ENCODE data around the gene FBXW9. TPM values are rescaled to one million over a fixed set of nuclear protein-coding genes. Genes with fewer than 3 reads are reported as not detected.
"Not testable (repeated sequence)": the region's sequence is repeated elsewhere in the genome, so short reads cannot be mapped to it uniquely, and the experiment has no call there.

FBXW9 gene
- total RNA-seq, 1 experiment from 2014 or later, result 13.2 TPM

- no peak for DNase-seq (ENCODE audit: low read depth in 1 of 2, low spot score in 2 of 2)
- Histone ChIP-seq H3K9me3 (replicated peaks) (peaks cover 4% of the 10 kb centered on the region), H3K27me3 (replicated peaks) (no peaks in the 10 kb centered on the region), H3K4me3 (no peak overlapping the region), H3K36me3 (no peaks in the 10 kb centered on the region), H3K4me1 (replicated peaks) (no peaks in the 10 kb centered on the region), H3K27ac (no peak overlapping the region)
Observed at GRCh38 chr19:12646551-12646950, 49.9 kb downstream of the FBXW9 start.

GRCh38 chr19:12643716-12644115 lies 52.7 kb downstream of the FBXW9 start:
- DNase-seq (ENCODE audit: low read depth in 1 of 2, low spot score in 2 of 2); H3K27me3 ChIP-seq (replicated peaks); H3K36me3 ChIP-seq; H3K9me3 ChIP-seq (replicated peaks); H3K27ac ChIP-seq; H3K4me1 ChIP-seq (replicated peaks); H3K4me3 ChIP-seq: not testable (repeated sequence)

GRCh38 chr19:12642506-12642905 lies 53.9 kb downstream of the FBXW9 start:
- DNase-seq (ENCODE audit: low read depth in 1 of 2, low spot score in 2 of 2), result no peak
- Histone ChIP-seq H3K36me3 (no peaks in the 10 kb centered on the region), H3K4me3 (no peak overlapping the region), H3K9me3 (replicated peaks) (peaks cover 3% of the 10 kb centered on the region), H3K27me3 (replicated peaks) (no peaks in the 10 kb centered on the region), H3K27ac (no peak overlapping the region), H3K4me1 (replicated peaks) (peaks cover 7% of the 10 kb centered on the region; the same call in 1 of the 2 replicates)

DNA sequence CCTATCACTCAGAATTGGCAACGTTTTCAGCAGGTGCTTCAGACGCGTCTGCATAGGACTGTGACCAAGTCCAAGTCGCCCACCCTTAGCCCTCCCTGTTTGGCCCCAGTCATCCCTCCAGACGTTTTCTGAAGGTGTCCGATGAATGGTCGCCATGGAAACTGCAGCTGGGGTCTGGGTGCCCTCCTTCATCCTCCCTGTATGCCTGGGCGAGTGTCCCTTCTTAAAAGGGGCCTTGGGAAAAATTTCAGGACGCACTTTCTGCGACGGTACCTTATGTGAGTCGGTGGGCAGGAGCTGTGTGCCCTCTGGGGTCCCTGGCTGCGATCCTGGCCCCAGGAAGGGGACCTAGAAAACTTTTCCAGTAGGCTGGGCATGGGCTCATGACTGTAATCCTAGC lies 55.0 kb downstream of the FBXW9 start:
- Histone ChIP-seq H3K4me1 (replicated peaks) (peaks cover 7% of the 10 kb centered on the region; the same call in 1 of the 2 replicates), H3K27ac (no peak overlapping the region), H3K36me3 (no peaks in the 10 kb centered on the region), H3K27me3 (replicated peaks) (no peaks in the 10 kb centered on the region), H3K4me3 (no peak overlapping the region), H3K9me3 (replicated peaks) (peaks cover 3% of the 10 kb centered on the region)
- DNase-seq (ENCODE audit: low read depth in 1 of 2, low spot score in 2 of 2), result no peak

DNA sequence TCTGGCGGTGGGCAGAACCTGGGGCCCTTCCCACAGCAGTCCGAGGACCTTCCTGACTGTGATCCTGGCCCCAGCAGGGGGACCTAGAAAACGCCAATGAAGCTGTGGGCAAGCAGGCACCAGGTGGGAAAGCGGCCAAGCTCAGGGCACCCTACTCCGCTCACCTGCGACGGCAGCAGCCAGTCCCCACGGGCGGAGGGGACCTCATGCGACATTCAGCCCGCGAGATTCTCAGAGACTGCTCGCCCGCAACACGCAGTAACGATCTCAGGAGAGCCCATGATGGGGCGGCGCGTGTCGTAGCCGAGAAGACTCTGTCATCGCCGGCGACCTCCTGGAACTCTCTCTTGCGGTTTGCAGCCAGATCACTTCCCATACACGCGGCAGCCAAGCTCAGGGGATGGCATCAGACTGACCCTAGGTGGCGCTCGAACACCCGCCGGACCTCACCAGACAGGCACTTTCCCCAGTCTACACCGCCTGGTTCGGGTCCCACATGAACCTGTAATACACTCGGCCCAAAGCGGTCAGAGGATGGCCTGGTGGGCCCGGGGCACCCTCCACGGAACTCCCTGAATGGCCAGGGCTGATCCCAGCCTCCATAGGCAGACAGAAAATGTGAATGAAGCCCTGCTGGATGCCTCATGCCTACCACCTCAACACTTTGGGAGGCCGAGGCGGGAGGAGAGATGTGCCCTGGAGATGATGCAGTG lies 56.4 kb downstream of the FBXW9 start:
- Histone ChIP-seq H3K9me3 (replicated peaks) (peaks cover 3% of the 10 kb centered on the region), H3K4me3 (no peak overlapping the region), H3K4me1 (replicated peaks) (peaks cover 7% of the 10 kb centered on the region; the same call in 1 of the 2 replicates), H3K27me3 (replicated peaks) (no peaks in the 10 kb centered on the region), H3K36me3 (no peaks in the 10 kb centered on the region), H3K27ac (no peak overlapping the region)
- peak; percentile 37 to 63 for DNase-seq (ENCODE audit: low read depth in 1 of 2, low spot score in 2 of 2)

Other genes with a start within 250 kb of the FBXW9 start
- 0.97 TPM in 1 of 2 replicates, not detected in the other for gene ZNF709, start 211.8 kb downstream of the FBXW9 start, total RNA-seq (2014; rRNA removed; shearing (Covaris generic))
- 3.3 and 5.4 TPM in 2 replicates for gene ZNF564, start 145.1 kb downstream of the FBXW9 start, total RNA-seq (2014; rRNA removed; shearing (Covaris generic))
- gene ZNF490, start 85.8 kb downstream of the FBXW9 start, total RNA-seq (2014; rRNA removed; shearing (Covaris generic)), result 2.1 and 2.4 TPM in 2 replicates
- 14.8 and 15.4 TPM in 2 replicates for gene ZNF791, start 85.7 kb downstream of the FBXW9 start, total RNA-seq (2014; rRNA removed; shearing (Covaris generic))
- 36.1 and 38.7 TPM in 2 replicates for gene MAN2B1, start 29.9 kb downstream of the FBXW9 start, total RNA-seq (2014; rRNA removed; shearing (Covaris generic))
- 9.7 and 23.7 TPM in 2 replicates for gene WDR83, start 29.8 kb downstream of the FBXW9 start, total RNA-seq (2014; rRNA removed; shearing (Covaris generic))
- gene DHPS, start 14.8 kb downstream of the FBXW9 start, total RNA-seq (2014; rRNA removed; shearing (Covaris generic)), result 69.4 and 71.1 TPM in 2 replicates
- not detected in 2 replicates for gene GNG14, start 8.6 kb downstream of the FBXW9 start, total RNA-seq (2014; rRNA removed; shearing (Covaris generic))
- gene TNPO2, start 27.3 kb upstream of the FBXW9 start, total RNA-seq (2014; rRNA removed; shearing (Covaris generic)), result 24.0 and 25.8 TPM in 2 replicates
- gene TRIR, start 38.1 kb upstream of the FBXW9 start, total RNA-seq (2014; rRNA removed; shearing (Covaris generic)), result 274 and 417 TPM in 2 replicates
- gene GET3, start 40.9 kb upstream of the FBXW9 start, total RNA-seq (2014; rRNA removed; shearing (Covaris generic)), result 88.5 and 127 TPM in 2 replicates
- gene BEST2, start 55.2 kb upstream of the FBXW9 start, total RNA-seq (2014; rRNA removed; shearing (Covaris generic)), result 0.13 TPM in 1 of 2 replicates, not detected in the other
- 12.4 and 27.5 TPM in 2 replicates for gene HOOK2, start 78.9 kb upstream of the FBXW9 start, total RNA-seq (2014; rRNA removed; shearing (Covaris generic))
- 112 and 115 TPM in 2 replicates for gene JUNB, start 94.9 kb upstream of the FBXW9 start, total RNA-seq (2014; rRNA removed; shearing (Covaris generic))
- 4.6 and 8.7 TPM in 2 replicates for gene PRDX2, start 105.2 kb upstream of the FBXW9 start, total RNA-seq (2014; rRNA removed; shearing (Covaris generic))
- not detected in 2 replicates for gene THSD8, start 105.4 kb upstream of the FBXW9 start, total RNA-seq (2014; rRNA removed; shearing (Covaris generic))
- gene RNASEH2A, start 110.0 kb upstream of the FBXW9 start, total RNA-seq (2014; rRNA removed; shearing (Covaris generic)), result 68.8 and 78.9 TPM in 2 replicates
- not detected in 2 replicates for gene RTBDN, start 137.9 kb upstream of the FBXW9 start, total RNA-seq (2014; rRNA removed; shearing (Covaris generic))
- gene MAST1, start 141.9 kb upstream of the FBXW9 start, total RNA-seq (2014; rRNA removed; shearing (Covaris generic)), result not detected in 2 replicates
- gene DNASE2, start 184.8 kb upstream of the FBXW9 start, total RNA-seq (2014; rRNA removed; shearing (Covaris generic)), result 21.8 and 25.5 TPM in 2 replicates
- not detected in 2 replicates for gene KLF1, start 190.6 kb upstream of the FBXW9 start, total RNA-seq (2014; rRNA removed; shearing (Covaris generic))
- gene GCDH, start 194.5 kb upstream of the FBXW9 start, total RNA-seq (2014; rRNA removed; shearing (Covaris generic)), result 25.9 and 43.7 TPM in 2 replicates
- 0.24 TPM in 1 of 2 replicates, not detected in the other for gene SYCE2, start 222.7 kb upstream of the FBXW9 start, total RNA-seq (2014; rRNA removed; shearing (Covaris generic))
- gene FARSA, start 237.1 kb upstream of the FBXW9 start, total RNA-seq (2014; rRNA removed; shearing (Covaris generic)), result 48.3 and 101 TPM in 2 replicates
- 1,330 and 1,700 TPM in 2 replicates for gene CALR, start 242.0 kb upstream of the FBXW9 start, total RNA-seq (2014; rRNA removed; shearing (Covaris generic))
- 145 and 164 TPM in 2 replicates for gene RAD23A, start 249.2 kb upstream of the FBXW9 start, total RNA-seq (2014; rRNA removed; shearing (Covaris generic))

All from SJSA1 (cell line).